ENCODE data around the gene SCAMP1. TPM values are rescaled to one million over a fixed set of nuclear protein-coding genes. Genes with fewer than 3 reads are reported as not detected.
A peak's percentile ranks its signal among the peaks of the same experiment; 100 is the strongest.

SCAMP1 gene
- total and polyA plus RNA-seq, 2 of the 8 experiments (the other 6 are each of a cell fraction or from before 2014, with no cell fraction given), result 18.6 to 55.9 TPM

DNA sequence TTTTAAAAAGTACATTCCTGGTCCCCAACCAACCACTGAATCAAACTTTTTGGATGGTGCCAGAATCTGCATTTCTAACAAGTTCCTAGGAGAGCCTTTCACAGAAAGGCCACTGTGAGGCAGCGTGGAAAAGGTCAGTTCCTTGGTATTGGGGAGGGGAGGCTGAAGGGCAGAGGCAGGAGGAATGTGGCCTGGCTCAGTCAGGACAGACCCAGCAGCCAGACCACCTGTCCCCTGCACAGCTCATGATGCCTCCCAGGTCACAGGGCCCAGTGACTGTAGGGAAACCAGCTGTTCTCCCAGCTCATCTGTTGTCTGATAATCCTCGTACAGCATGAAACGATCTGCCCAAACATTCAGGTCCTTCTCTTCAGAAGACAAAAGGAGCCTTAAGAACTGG, 155.3 kb downstream of the SCAMP1 start:
- H3K18ac ChIP-seq (ENCODE audit: extremely low read depth, low read length), result no peak overlapping the region
- no peak overlapping the region for H2AK5ac ChIP-seq (ENCODE audit: low read depth, low read length)
- no peak overlapping the region for H4K5ac ChIP-seq (ENCODE audit: insufficient read length, low read depth, low read length)
- no peak overlapping the region for H3K9ac ChIP-seq (replicated peaks in 1 of 4; ENCODE audit: extremely low read depth in 1 of 4, low read depth in 3 of 4, low read length in 3 of 4)
- no peak overlapping the region for H2AFZ ChIP-seq (ENCODE audit: low read length)
- no peak overlapping the region for H4K91ac ChIP-seq (replicated peaks; ENCODE audit: insufficient read length, low read length)
- H3K56ac ChIP-seq (replicated peaks; ENCODE audit: insufficient read length, low read depth, low read length), result no peak overlapping the region
- H3K4me1 ChIP-seq (replicated peaks in 1 of 4; ENCODE audit: control insufficient read depth in 3 of 4, insufficient read depth in 4 of 4, low read length in 3 of 4), result peaks cover 0 to 2% (median 1%) of the 10 kb centered on the region in 4 experiments; a peak in 5 of 7 replicates
- H3K14ac ChIP-seq (ENCODE audit: insufficient read length), result no peak overlapping the region
- DNase-seq (ENCODE audit: low read depth in 1 of 2, low spot score in 2 of 2) (no peak), FAIRE-seq (no peak)
- H3K23ac ChIP-seq (ENCODE audit: insufficient read length), result no peak overlapping the region
- no peak overlapping the region for H2BK5ac ChIP-seq (ENCODE audit: low read depth, low read length)
- H3K4me3 ChIP-seq (ENCODE audit: extremely low read depth in 1 of 4, insufficient read depth in 2 of 4, low read depth in 3 of 4, low read length in 4 of 4), result no peak overlapping the region
- H3K4ac ChIP-seq (replicated peaks; ENCODE audit: insufficient read length, low read depth, low read length), result no peak overlapping the region
- ChIA-PET POLR2A (ENCODE audit: partially characterized antibody) (no interaction called here), CTCF (ENCODE audit: partially characterized antibody) (interaction anchor here (1.0 to 1.1 kb wide), 2 partner anchors 17 to 533 kb away, joined by 3 to 5 read pairs; no protein-coding TSS in a partner anchor)
- H2BK12ac ChIP-seq (ENCODE audit: low read depth, low read length), result no peak overlapping the region
- H3K79me1 ChIP-seq (ENCODE audit: low read depth, low read length), result peaks cover 4% of the 10 kb centered on the region; the same call in 1 of the 2 replicates
- H2BK20ac ChIP-seq (ENCODE audit: low read length), result no peak overlapping the region
- H2BK120ac ChIP-seq (replicated peaks; ENCODE audit: low read depth, low read length), result no peak overlapping the region
- H3K23me2 ChIP-seq (ENCODE audit: low read depth, low read length), result no peaks in the 10 kb centered on the region
- no peaks in the 10 kb centered on the region for H3K9me3 ChIP-seq (ENCODE audit: insufficient read depth in 2 of 2, low read depth in 1 of 2, low read length in 1 of 2)
- H3K36me3 ChIP-seq (ENCODE audit: control insufficient read depth in 2 of 4, insufficient read depth in 4 of 4, low read length in 3 of 4), result no peaks in the 10 kb centered on the region
- no peak overlapping the region for H3K27ac ChIP-seq (ENCODE audit: low read depth, low read length)
- peaks cover 0 to 2% of the 10 kb centered on the region in 2 experiments for H4K20me1 ChIP-seq (replicated peaks in 1 of 2; ENCODE audit: control insufficient read depth in 1 of 2, insufficient read depth in 2 of 2, low read length in 2 of 2)
- H2BK15ac ChIP-seq (ENCODE audit: low read length), result no peak overlapping the region
- H3K27me3 ChIP-seq (replicated peaks in 1 of 4; ENCODE audit: control insufficient read depth in 3 of 4, extremely low read depth in 1 of 4, insufficient read depth in 3 of 4, low read length in 3 of 4), result no peaks in the 10 kb centered on the region
- 83% methylated on average over 3 of the region's 3 CpGs; no CpG with 5 or more reads in 1 of the 2 experiments for whole genome bisulfite sequencing, 2 experiments (ENCODE audit: extremely low coverage in 1 of 2, insufficient coverage in 1 of 2, insufficient read length in 1 of 2, insufficient replicate concordance in 2 of 2, low coverage in 1 of 2, low lambda C conversion rate in 2 of 2, missing lambda C conversion rate in 1 of 2)
- H4K8ac ChIP-seq (ENCODE audit: extremely low read depth, insufficient read depth, low read length), result no peak overlapping the region
- TF ChIP-seq JUND (IDR thresholded peaks at IDR 0.05; ENCODE audit: low read length) (no peak), POLR2A (IDR thresholded peaks at IDR 0.05; ENCODE audit: control extremely low read depth in 1 of 2, low read depth in 2 of 2, low read length in 2 of 2) (no peak), TEAD4 (IDR thresholded peaks at IDR 0.05; ENCODE audit: low read depth, low read length) (peak; percentile 45; the same call in 1 of the 2 replicates), RAD21 (IDR thresholded peaks at IDR 0.05 in 1 of 2, conservative IDR thresholded peaks at IDR 0.05 in 1 of 2; ENCODE audit: low read depth in 2 of 2, low read length in 2 of 2) (peak; percentile 23 to 49; a peak in 3 of 4 replicates)
- TF ChIP-seq, protein P1, sequence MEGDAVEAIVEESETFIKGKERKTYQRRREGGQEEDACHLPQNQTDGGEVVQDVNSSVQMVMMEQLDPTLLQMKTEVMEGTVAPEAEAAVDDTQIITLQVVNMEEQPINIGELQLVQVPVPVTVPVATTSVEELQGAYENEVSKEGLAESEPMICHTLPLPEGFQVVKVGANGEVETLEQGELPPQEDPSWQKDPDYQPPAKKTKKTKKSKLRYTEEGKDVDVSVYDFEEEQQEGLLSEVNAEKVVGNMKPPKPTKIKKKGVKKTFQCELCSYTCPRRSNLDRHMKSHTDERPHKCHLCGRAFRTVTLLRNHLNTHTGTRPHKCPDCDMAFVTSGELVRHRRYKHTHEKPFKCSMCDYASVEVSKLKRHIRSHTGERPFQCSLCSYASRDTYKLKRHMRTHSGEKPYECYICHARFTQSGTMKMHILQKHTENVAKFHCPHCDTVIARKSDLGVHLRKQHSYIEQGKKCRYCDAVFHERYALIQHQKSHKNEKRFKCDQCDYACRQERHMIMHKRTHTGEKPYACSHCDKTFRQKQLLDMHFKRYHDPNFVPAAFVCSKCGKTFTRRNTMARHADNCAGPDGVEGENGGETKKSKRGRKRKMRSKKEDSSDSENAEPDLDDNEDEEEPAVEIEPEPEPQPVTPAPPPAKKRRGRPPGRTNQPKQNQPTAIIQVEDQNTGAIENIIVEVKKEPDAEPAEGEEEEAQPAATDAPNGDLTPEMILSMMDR (IDR thresholded peaks at IDR 0.05; ENCODE audit: control extremely low read depth in 1 of 3, insufficient read depth in 1 of 3, low read depth in 1 of 3, low read length in 3 of 3), result peak in 2 of 3 experiments; percentile 15 to 43; a peak in 2 of 4 replicates
- H3K4me2 ChIP-seq (ENCODE audit: insufficient read depth in 1 of 2, low read depth in 2 of 2, low read length in 2 of 2), result no peak overlapping the region
- peaks cover 0 to 13% of the 10 kb centered on the region in 2 experiments; a peak in 1 of 4 replicates for H3K79me2 ChIP-seq (ENCODE audit: control insufficient read depth in 1 of 2, insufficient read depth in 2 of 2, low read length in 2 of 2)
